HG03558 (cell line): ENCODE data around the gene MRPL40.
A peak's percentile ranks its signal among the peaks of the same experiment; 100 is the strongest.

Experiments
- ATAC-seq: cut with Tn5 transposase; IDR thresholded peaks from one replicate; pipeline ENCODE4 v1.9.1; 2021; ENCODE audit warnings: moderate number of reproducible peaks; ENCODE audit not compliant: unreplicated experiment; ENCODE audit errors: extremely low read depth

MRPL40 gene

GRCh38 chr22:19432133-19432851 lies at the start of gene MRPL40:
TSS of gene MRPL40 (plus strand) at chr22:19432545. CDS start at chr22:19432555, 10 bp downstream.
- peak; percentile 46 for ATAC-seq

DNA sequence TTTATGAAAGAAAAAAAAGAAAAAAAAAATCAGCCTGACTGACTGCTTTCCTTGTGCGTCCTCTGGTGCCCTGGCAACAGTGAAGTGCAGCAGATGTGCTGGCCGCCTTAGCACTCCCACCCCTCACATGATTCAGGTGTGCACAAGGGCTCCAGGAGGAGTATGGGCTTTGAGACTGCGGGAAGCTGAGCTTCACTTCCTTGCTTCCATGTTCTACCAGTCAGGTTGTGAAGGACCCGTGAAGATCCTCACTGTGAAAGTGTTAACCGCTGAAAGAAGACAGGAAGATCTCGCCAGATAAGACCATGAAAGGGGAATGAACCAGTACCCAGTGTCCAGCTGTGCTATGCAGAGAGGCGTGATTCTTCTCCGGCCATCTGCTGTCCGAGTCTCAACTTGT lies 49.1 kb upstream of the MRPL40 start:
- no peak for ATAC-seq

DNA sequence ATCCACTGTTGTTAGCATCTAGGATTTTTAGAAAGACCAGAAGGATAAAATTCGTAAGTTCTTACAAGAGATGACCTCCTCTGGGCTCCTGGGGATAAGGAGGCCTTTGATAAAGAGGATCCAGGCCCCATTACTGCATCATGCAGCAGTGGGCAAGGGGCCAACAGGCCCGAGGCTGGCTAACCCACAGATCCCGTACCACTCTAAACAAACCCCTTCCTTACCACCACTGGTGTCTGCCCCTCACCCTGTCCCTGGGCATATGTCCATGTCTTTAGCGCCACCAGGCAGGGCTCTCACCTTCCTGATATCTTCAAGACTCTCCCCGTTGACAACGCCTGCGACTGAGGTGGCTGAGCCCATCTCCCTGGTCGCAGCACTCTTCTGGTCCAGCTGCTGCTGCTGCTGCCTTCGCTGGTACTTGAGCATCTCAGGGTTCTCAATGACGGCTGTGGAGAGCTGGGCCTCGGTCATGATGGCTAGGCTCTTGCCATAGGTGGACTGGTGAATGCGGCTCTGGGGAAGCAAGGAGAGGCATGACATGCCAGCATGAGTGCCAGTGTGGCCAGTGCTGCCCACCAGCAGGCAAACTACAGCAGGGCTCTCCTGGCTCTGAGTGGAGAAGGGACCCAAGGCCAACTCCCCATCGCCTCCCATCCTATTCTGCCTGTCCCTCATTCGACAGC lies 47.0 kb upstream of the MRPL40 start:
- no peak for ATAC-seq

GRCh38 chr22:19386248-19386647 lies 46.1 kb upstream of the MRPL40 start:
- no peak for ATAC-seq

GRCh38 chr22:19387038-19387437 lies 45.3 kb upstream of the MRPL40 start:
- ATAC-seq, result no peak

GRCh38 chr22:19387575-19387974 lies 44.8 kb upstream of the MRPL40 start:
- no peak for ATAC-seq

DNA sequence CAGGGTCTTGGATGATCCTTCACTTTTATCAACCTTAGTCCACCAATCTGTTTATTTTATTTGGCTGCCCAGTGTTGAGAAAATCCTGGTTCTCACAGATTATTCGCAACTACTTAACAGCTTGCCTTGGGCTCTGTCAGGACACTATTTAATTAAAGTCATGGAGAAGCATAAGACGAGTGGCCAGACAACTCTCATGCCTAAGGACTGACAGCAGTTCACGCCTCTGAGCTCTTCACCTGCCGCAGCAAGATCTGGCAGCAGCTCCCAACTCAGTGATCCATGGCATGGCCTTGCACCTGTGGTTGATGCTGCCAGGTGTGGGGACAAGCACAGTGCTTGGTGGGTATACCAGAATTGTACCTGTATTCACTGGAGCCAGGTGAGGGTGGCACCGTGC lies 38.6 kb upstream of the MRPL40 start:
- no peak for ATAC-seq

GRCh38 chr22:19394274-19395050 lies 37.9 kb upstream of the MRPL40 start:
- ATAC-seq, result no peak

DNA sequence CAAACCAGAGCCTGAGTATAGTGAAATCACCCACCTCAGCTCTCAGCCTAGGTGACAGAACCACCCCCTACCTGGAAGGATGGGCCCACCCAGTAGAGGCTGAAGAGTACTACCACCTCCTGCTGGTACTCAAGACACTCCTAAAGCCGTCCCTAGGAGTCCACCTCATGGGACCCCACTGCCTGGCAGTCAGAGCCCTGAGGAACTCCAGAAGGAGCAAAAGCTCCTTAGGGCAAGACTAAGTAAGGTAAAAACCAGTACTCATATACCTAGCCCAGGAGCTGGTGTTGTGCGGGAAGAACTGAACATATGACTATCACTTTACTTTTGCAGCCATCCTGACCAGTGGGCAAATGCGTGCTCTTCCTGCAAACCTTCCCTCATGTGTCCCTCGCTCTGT lies 37.1 kb upstream of the MRPL40 start:
- ATAC-seq, result no peak

GRCh38 chr22:19396561-19396933 lies 35.8 kb upstream of the MRPL40 start:
- ATAC-seq, result no peak

- ATAC-seq, result no peak
These were observed 35.2 kb upstream of the MRPL40 start for GRCh38 chr22:19396934-19397733.

DNA sequence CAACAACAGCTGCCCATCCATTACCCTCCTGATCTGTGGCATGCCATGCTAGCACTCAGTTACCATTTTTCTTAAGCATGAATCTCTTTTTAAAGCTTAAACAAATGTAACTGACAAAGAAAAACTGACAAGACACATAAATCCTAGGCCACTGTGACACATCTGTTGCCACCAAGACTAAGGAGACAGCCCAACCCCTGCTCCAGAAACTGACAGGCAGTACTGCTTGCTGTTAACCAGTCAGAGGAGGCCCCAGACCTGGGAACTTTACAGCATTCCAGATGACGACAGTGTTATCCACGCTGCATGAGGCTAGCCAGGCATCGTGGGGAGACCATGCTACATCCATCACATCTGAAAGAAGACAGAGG lies 34.6 kb upstream of the MRPL40 start:
- no peak for ATAC-seq

GRCh38 chr22:19398206-19398605 lies 34.1 kb upstream of the MRPL40 start:
- no peak for ATAC-seq

DNA sequence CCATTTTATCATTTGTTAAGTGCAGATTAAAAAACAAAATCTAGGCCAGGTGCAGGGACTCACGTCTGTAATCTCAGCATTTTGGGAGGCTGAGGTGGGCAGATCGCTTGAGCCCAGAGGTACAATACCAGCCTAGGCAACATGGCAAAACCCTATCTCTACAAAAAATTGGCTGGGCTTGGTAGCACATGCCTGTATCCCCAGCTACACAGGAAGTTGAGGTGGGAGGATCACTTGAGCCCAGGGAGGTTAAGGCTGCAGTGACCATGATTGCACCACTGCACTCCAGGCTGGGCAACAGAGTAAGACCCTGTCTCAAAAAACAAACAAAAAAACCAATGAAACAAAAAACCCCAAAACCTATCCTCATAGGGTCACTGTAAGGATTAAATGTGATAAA lies 33.7 kb upstream of the MRPL40 start:
- ATAC-seq, result no peak

DNA sequence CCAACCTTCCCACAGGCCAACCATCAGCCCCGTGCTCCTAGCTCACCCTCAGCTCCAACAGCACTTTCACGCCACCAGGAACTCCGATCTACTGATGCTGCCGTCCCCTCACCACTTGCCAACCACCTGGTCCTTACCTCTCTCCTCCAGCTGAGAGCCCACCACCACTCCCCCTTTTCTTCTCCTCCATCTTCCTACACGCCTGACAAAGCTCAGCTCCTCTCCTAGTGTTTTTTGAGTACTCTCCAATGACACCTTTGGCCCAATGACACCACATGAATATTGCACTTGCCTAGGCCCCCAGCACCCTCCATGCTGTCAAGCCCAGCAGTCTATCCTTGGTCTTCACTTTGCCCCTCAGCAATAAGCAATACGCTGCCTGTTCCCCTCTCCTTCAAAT lies 31.5 kb upstream of the MRPL40 start:
- ATAC-seq, result no peak

DNA sequence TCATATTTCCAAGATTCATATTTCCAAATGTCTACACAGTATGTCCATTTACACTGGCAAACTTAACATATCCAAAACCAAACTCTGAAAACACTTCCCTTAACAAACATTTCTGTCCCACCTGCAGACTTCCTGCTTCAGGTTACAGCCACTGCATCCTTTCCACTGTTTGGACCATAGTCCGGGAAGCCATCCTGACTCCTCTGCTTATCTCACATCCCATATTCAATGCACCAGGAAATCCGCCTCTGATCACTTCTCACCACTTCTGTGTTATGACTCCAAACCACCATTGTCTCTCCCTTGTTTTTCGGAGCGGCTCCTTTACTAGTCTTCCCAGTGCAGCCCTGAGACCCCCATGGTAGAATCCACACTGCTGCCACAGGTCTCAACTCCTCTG lies 30.9 kb upstream of the MRPL40 start:
- no peak for ATAC-seq

DNA sequence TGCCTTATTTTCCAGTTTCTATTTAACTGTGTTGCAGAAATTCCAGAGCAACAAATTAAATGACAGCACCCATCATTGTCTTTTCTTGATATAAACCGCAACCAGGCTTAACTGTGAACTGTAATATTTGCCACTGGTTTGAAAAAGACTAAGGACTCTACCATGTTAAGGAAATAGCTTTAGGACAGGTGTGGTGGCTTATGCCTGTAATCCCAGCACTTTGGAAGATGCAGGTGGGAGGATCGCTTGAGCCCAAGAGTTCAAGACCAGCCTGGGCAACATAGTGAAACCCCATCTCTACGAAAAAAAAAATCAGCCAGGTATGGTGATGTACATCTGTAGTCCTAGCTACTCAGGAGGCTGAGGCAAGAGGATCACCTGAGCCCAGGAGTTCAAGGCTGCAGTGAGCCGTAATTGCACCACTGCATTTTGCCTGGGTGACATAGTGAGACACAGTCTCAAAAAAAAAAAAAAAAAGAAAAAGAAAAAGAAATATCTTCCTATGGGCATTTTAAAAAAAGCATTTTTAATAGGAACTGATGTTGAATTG lies 29.6 kb upstream of the MRPL40 start:
- no peak for ATAC-seq

GRCh38 chr22:19404676-19405075 lies 27.7 kb upstream of the MRPL40 start:
- no peak for ATAC-seq

- ATAC-seq, result no peak
These were observed 27.2 kb upstream of the MRPL40 start for GRCh38 chr22:19405133-19405532.

- ATAC-seq, result no peak
These were observed 26.7 kb upstream of the MRPL40 start for GRCh38 chr22:19405652-19406051.
